GM18520 (cell line): ENCODE results near the gene GLRA1.
"Not testable (repeated sequence)": the region's sequence is repeated elsewhere in the genome, so short reads cannot be mapped to it uniquely, and the experiment has no call there.

Source experiments
- ATAC-seq: cut with Tn5 transposase; IDR thresholded peaks from one replicate; pipeline ENCODE4 v1.9.1; 2021; ENCODE audit not compliant: unreplicated experiment

Gene GLRA1

DNA sequence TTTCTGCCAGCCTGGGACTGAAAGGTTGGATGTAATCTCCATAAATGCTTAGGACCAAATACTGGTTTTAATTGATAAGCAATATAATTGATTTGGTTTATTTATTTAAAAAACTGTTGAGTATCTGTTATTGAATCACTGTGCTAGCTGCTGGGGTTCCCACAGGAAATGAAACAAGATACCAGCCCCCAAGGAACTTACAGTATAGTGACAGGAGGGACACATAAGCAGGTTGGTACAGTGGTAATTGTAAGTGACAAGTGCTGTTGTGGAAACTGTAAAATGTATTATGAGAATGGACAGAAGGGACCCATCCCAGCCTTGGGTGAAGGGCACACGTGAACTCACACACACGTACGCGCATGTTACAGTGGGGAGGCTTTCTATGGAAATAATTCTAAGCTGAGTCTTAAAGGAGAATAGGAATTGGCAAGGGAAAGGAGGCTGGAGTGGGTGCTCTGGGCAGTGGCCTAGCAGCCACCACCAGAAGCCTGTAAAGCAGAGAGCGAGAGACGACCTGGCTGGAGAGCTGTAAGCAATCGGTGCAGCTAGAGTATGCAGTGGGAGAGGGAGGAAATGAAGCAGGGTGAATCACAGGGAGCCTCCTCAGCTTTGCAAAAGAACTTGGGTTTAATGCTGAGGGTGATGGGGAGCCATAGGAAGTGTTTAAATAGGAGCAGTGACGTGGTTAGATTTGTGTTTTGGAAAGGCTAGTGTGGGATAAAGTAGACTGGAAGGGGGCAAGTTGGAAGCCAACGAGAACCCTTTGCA, 39.3 kb downstream of the GLRA1 start:
- no peak for ATAC-seq

DNA sequence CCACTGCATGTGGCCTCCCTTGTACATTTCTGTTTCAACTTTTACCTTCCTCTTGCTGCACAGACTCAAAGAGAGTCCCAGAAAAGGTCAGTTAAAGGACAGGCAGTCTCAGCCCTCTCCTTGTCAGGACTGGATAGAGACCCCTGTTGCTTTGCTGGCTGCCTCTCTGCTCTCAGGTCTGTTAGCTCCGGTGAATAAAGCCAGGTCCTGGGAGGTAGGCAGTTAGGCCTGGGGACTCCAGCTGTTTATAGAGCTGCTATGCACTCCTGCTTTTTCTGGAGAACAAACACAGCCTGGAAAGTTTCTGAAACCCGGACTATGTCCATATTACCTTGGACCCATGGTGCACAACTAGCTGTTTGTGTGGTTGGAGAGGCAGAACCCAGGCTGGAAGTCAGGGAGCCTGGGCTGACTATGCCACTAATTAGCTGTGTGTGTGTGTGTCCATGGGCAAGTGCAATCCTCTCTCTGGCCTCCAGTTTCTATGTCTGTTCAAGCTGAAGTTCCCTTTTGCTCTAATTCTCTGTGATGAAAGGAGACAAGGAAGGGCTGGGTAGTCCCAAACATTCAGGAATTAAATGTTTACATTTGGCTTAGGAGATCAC, 42.9 kb downstream of the GLRA1 start:
- ATAC-seq: no peak

DNA sequence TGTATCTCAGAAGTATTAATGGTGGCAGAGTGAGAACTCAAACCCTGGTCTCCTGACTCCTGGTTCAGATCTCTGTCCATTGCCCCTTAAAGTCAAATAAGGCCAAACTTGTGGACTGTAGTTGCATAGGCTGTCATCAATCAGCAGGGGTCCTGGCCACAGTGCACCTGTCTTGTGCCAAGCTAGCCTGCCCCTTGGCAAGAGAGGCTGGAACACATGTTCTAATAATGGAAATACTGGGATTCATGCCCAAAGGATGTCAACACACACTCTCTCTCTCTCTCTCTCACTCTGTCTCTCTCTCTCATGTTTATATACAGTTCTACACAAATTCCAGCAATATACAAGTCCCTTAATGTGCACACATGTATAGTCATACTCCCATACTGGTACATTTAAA, 44.3 kb downstream of the GLRA1 start:
- no peak for ATAC-seq

DNA sequence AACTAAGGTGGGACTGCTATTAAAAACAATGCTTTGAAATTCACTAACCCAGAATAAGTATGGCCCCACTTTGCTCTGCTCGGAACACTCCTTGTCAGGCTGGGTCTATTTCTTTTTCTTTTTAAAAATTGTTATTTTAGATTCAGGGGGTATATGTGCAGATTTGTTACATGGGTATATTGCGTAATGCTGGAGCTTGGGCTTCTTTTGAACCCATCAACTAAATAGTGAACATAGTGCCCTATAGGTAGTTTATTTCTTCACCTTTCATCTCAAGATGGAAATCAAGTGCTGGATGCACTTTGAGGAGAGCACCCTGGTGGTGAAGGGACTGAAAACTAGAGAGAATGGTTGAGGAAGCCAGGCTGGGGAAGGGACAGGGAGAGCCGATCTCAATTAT, 51.0 kb downstream of the GLRA1 start:
- no peak for ATAC-seq

DNA sequence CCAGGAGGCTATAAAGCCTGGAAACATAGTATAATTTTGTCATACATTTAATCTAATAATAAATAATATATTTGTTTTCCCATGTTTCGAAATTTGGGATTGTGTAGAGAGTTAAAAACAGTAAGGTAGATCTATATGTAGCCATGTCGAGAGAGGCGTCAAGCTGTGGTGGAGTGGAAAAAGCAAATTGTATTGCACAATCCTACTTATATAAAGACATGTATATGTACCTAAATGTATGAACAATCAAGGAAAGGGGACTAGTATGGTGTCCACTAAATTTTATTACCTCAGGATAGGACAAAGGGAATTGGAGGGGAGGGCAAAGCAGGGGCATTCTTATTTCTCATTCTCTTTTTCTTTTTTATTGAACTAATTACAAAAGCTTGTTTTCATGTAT, 52.0 kb downstream of the GLRA1 start:
- no peak for ATAC-seq

DNA sequence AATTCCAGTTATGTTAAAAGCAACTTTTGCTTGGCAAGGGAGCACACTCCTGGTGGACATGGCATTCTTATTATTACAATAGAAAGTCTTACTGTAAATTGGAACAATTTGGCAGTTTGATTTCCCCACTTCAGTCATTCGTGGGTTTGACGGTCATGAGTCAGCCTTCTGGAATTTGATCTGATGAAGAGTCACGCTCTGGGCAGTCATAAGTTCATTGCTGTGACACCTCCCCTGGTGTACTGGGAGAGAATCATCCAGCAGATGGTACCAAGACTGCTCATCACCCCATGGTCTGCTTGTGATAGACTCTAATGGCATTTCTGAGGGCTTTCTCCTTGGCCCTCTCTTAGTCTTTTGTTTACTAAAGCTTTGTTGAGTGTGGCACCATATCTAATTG, 53.8 kb downstream of the GLRA1 start:
- ATAC-seq: no peak

DNA sequence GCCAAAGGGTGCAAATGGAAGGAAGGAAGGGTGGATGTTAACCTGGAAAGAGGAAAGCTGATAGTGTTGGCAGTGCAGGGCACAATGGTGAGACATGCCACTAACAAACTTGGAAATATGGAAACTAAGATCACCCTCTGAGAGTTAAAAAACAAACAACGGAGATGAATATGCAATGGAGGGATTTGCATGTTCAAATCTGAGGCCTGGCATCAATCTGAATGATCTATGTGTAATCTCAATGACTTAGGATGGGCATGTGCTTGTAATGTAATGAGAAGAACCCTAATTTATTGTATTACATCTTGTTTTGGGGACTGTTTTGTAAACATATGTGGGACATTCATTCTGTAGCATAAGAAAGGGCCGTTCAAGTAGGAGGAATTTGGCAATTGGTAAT, 54.4 kb downstream of the GLRA1 start:
- no peak for ATAC-seq

DNA sequence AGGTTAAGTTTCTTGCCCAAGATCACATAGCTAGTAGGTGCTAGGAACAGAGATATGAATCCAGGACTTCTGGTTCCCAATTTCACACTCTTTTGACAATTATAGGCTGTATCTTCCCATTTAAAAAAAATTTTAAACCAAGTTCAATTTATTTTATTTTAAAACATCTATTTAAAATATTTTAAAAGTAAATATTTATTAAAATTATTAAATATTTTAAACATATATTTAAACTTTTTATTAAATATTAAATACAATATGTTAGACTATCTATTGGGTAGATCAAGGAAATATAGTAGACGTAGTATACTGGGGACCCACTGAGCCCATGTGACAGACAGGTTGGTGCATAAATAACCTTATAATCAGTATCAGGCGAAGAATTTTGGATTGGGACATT, 54.8 kb downstream of the GLRA1 start:
- no peak for ATAC-seq

DNA sequence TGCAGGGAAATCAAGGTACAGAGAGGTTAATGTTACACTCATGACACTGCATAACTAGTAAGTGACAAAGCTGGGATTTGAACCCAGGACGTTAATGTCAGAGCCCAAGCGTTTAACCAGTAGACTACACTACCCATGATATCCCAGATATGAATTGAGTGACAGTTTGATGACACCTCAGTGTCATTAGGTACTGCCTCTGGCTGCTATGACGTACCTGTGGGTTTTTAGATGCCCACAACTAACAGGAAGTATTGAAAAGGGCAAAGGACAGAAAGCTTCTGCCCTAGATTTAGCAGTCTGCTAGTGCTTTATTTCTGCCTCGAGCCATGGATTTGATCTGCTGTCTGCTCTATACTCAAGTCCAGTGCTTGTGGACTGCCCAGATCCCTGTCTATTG, 56.2 kb downstream of the GLRA1 start:
- peak; percentile 89 for ATAC-seq

DNA sequence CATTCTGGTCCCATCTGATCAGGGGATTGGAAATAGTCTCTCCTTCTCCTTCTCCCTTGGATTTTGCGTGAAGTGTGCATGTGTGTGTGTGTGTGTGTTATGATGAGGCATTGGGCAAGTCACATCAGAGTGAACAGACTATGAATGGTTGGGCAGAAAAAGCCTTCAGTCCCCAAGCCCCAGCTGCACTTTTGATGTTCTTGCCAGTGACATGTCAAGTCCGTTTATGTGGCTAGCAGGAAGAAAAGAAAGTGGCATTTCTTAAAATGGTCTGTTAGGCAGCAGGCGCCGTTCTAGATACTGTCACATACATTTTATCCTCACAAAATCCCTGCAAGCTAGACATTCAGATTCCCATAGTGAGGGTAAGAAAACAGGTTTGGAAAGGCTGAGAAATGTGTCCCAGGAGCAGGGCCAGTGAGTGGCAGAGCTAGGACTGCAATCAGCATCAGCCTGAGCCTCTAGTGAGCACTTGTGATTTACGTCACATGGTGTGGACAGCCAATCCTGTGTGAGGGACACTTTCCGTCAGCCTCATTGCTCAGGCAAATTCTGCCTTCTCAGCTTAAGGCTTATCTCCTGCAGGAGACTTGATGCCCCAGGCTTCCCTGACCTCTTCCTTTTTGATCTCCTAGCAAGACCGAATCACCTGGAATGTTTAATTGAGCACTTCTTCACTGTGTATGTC, 60.4 kb downstream of the GLRA1 start:
- no peak for ATAC-seq

DNA sequence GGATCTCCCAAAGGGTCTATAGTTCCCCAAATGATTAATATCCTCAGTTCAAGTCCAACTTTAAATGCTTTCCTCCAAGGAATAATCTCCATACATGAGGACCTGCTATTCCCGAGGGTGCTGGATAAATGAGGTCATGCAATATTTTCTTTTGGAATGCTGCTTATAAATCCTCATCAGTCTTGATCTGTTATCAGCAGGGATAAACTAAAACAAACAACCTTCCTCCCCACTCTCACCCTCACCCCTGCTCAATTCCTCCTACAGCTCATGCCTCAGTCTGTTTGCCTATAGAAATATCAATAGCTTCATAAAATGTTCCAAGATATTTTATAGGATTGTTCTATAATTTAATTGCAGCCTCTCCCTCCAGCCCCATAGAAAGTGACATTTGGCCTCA, 61.1 kb downstream of the GLRA1 start:
- ATAC-seq: no peak

DNA sequence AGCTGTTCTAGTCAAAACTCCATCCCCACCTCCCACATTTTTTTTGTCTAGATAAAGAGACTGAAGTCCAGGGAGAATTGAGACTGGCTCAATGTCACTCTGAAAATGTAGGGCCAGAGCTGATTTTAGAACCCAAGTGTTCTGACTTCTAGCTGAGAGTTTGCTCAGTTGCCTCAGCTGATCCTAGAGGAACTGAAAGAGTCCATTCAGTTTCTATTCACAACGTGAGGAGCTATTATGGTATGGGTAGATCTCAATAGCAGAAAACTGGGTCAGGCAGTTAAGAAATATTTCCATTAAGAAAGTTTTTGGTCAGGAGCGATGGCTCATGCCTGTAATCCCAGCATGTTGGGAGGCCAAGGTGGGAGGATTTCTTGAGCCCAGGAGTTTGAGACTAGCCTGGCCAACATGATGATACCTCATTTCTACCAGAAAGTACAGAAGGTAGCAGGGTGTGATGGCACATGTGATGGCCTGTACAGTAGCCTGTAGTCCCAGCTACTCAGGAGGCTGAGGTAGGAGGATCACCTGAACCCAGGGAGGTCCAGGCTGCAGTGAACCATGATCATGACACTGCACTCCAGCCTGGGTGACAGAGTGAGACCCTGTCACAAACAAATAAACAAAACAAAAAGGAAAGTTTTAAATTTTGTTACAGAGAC, 61.7 kb downstream of the GLRA1 start:
- no peak for ATAC-seq

DNA sequence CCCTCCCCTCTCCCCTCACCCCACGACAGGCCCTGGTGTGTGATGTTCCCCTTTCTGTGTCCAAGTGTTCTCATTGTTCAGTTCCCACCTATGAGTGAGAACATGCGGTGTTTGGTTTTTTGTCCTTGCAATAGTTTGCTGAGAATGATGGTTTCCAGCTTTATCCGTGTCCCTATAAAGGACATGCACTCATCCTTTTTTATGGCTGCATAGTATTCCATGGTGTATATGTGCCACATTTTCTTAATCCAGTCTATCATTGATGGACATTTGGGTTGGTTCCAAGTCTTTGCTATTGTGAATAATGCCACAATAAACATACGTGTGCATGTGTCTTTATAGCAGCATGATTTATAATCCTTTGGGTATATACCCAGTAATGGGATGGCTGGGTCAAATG, 63.8 kb downstream of the GLRA1 start:
- ATAC-seq: not testable (repeated sequence)

DNA sequence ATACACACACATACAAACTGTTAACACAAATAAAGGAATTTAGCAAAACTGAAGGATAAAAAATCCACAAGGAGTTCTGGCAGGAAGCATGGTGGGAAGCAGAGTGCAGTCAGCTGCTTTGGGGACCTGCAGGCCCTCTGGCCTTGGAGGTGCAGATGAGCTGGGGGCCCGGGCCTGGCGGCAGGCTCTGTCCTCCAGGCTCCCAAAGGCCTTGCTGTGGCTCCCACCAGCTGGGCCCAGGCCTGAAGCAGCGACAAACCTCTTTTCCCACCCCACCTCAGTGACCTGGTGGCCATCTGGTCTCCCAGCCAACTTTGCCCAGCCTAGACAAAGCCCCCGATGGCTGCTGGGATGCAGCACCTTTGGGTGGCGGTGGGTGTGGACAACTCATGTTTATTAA, 67.8 kb downstream of the GLRA1 start:
- ATAC-seq: no peak

DNA sequence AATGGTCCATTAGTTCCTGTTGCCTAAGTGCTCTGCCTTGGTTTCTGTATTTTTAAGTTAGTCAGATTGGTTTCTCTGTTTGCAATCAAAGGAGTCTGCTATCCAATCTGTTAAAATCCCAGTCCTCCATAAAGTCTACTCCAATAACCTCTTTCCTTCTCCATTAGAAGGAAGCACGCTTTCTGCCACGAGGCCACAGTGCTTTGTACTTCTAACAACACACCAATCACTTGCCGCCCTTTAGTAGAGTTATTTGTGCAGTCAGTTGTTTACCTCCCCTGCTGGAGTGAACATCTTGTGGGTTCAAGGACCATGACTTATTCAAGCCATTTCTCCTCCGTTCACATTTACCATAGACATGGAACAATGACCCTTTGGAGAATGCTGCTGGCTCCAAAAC, 69.0 kb downstream of the GLRA1 start:
- no peak for ATAC-seq

DNA sequence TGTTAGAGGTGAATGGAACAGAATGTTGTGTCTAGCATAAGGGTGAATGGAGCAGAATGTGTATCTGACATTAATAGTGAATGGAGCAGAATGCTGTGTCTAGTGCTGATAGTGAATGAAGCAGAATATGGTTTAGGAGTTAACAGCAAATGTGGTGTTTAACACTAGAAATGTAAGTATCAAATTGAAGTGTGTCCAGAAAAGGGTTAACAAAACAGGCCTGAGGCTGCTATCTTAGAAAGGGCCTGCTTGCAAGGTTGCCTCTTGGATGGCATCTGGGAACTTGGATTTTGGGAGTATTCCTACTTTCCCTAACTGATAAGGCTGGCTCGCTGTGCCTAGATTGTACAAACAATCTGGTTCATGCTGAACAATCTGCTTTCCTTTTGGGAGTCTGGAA, 76.8 kb downstream of the GLRA1 start:
- no peak for ATAC-seq

DNA sequence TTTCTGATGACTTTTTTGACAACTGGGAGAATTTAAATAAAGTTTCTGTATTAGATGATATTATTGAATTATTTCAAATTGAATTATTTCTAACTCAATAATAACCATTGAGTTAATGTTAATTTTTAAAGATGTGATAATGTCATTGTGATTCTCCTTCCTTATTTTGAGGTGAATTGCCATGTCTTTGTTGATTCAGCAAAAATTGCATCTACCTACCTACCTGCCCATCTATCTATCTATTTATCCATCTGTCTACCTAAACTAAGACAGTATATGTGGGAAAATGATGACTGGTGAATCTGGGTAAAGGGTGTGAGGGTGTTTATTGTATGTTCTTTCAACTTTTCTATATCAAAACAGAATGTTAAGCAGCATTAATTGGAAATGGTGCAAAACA, 77.9 kb downstream of the GLRA1 start:
- no peak for ATAC-seq

DNA sequence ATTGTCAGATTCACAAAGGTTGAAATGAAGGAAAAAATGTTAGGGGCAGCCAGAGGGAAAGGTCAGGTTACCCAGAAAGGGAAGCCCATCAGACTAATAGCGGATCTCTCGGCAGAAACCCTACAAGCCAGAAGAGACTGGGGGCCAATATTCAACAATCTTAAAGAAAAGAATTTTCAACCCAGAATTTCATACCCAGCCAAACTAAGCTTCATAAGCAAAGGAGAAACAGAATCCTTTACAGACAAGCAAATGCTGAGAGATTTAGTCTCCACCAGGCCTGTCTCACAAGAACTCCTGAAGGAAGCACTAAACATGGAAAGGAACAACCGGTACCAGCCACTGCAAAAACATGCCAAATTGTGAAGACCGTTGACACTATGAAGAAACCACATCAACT, 91.8 kb downstream of the GLRA1 start:
- ATAC-seq: not testable (repeated sequence)

DNA sequence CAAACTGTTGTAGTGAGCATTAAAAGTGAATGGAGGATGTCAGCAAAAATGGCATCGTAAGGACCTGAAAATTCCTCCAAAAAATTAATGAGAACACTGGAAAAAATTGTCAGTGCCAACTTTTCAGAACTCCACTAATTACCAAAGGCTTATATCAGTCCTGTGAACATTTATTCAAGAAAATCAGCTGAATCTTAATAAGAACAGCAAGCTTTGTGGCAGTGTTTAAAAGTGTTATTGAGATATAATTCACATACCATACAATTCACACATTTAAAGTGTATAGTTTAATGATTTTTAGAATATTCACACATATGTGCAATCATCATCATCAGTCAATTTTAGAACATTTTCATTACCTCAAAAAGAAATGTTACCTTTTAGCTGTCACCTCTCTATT, 95.3 kb downstream of the GLRA1 start:
- ATAC-seq: no peak

DNA sequence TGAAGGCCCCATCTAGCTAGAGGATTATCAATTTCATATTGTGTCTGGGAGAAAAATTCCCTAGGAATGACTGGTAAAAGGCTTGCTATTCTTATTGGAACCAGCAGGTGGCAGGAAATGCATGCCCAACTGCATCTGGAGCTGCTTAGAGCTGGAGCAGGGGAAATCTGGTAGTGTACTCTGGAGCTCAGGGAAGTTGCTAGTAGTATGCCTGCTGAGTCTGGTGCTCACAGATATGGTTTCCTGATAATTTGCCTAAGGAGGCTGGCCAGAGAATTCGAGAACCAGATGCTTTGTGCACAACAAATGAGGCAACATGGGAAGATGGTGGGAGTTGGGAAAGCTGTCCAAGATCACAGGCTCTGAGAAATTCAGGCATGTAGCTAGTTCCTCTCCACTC, 99.2 kb downstream of the GLRA1 start:
- peak; percentile 45 for ATAC-seq

DNA sequence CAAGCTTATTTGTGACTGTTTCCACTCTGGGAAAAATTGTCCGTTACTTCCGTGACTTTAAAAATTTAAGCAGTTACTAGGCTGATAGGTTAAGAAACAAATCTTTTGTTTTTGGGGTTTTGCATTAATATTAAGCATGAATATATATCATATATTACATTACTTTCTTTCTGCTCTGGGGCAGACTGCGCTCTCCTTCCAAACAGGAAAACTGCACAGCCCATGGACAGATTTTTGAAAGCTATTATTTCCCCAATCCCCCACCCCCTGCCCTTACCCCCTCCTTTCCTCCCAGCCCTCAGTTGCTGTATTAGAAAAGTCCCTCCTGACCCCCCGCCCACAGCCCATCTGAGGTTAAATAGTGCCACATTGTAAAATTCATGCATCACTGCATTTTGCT, 102.5 kb downstream of the GLRA1 start:
- no peak for ATAC-seq

DNA sequence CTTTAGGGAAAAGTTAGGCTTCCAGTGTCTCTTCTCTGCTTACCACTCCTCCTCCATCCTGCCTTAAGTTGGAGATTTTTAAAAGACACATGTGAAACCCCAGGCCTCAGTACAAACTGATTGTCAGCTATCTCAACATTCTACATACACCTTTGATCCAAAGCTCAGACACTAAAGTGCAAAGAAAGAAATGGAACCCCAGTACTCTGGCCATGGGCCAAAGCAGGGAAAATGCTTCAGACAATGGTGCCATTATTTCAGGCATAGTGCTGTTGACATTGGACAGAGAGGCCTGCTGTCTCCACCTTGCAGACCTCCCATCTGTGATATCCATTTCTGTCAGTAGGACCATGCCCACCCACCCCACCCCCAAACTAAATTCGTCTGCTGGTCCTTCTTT, 103.7 kb downstream of the GLRA1 start:
- ATAC-seq: no peak
